Gastroesophageal sphincter (tissue), 4 donors: ENCODE measurements around the gene NET1. TPM values are rescaled to one million over a fixed set of nuclear protein-coding genes. Genes with fewer than 3 reads are reported as not detected.

Experiments
- ATAC-seq: fragments of 150-250 bp; one replicate; pipeline ENCODE4 v1.9.1; 2016; ENCODE audit warnings: mild to moderate bottlenecking, moderate library complexity
- H3K27ac ChIP-seq, 4 donors: fragments of 200-600 bp; sonication (generic) in 3 of 4; 1 replicate in 3 of 4; 2 replicates in 1 of 4; pipeline ENCODE4 v1.5.1; 2016 to 2019
- H3K27me3 ChIP-seq: fragments of 200-600 bp; sonication (generic); one replicate; pipeline ENCODE4 v1.5.1; 2019
- H3K36me3 ChIP-seq, 2 donors: fragments of 200-600 bp; sonication (generic); one replicate each; pipeline ENCODE4 v1.5.1; 2019; ENCODE audit warnings: control low read depth in 1 of 2
- H3K4me1 ChIP-seq, 3 donors: fragments of 200-600 bp; sonication (generic); 1 replicate in 2 of 3; 2 replicates in 1 of 3; pipeline ENCODE4 v1.5.1; 2016 to 2019; ENCODE audit warnings: control low read depth in 2 of 3
- H3K4me3 ChIP-seq, 2 donors: fragments of 200-600 bp; sonication (generic); one replicate each; pipeline ENCODE4 v1.5.1; 2019; ENCODE audit warnings: mild to moderate bottlenecking in 1 of 2, moderate library complexity in 1 of 2
- H3K9me3 ChIP-seq, 3 donors: fragments of 200-600 bp; sonication (generic); one replicate each; pipeline ENCODE4 v1.5.1; 2017 to 2019; ENCODE audit warnings: control low read depth in 2 of 3
- EP300 ChIP-seq: sonication (generic); formaldehyde crosslinking; IDR thresholded peaks from one replicate; pipeline ENCODE4 v1.6.1; 2017; ENCODE audit warnings: antibody characterized with exemption, mild to moderate bottlenecking
- POLR2A ChIP-seq, 2 donors: fragments of 450-650 bp; IDR thresholded peaks; one replicate each; pipeline ENCODE4 v1.6.1; 2017; ENCODE audit warnings: antibody characterized with exemption in 2 of 2, mild to moderate bottlenecking in 2 of 2, moderate library complexity in 1 of 2
- POLR2AphosphoS5 ChIP-seq: sonication (generic); formaldehyde crosslinking; IDR thresholded peaks from one replicate; pipeline ENCODE4 v1.6.1; 2017; ENCODE audit warnings: antibody characterized with exemption
- WGBS, 2 donors: methylation state at CpG; one replicate each; pipeline ENCODE4 v1.1.5; 2018; ENCODE audit warnings: low coverage in 1 of 2; 5-methylcytosine and 5-hydroxymethylcytosine counted together
- total RNA-seq, 4 donors: library from RNA; depleted of rRNA; stranded (reverse); fragments of >200 nt; gene quantifications; one replicate each; pipeline ENCODE4 v1.1.0, GENCODE V29; 2016
- TF ChIP-seq, protein P1 (sequence below), 4 experiments: fragments of 200-600 bp in 2 of 4; fragments of 450-650 bp in 2 of 4; sonication (generic) in 1 of 4; IDR thresholded peaks; one replicate each; pipeline ENCODE4 v1.5.1; 2017 to 2019; ENCODE audit warnings: antibody characterized with exemption in 4 of 4, mild to moderate bottlenecking in 2 of 4, moderate library complexity in 2 of 4

Gene NET1
- total RNA-seq, 4 donors from 2014 or later: 288 to 401 (median 343) TPM

DNA sequence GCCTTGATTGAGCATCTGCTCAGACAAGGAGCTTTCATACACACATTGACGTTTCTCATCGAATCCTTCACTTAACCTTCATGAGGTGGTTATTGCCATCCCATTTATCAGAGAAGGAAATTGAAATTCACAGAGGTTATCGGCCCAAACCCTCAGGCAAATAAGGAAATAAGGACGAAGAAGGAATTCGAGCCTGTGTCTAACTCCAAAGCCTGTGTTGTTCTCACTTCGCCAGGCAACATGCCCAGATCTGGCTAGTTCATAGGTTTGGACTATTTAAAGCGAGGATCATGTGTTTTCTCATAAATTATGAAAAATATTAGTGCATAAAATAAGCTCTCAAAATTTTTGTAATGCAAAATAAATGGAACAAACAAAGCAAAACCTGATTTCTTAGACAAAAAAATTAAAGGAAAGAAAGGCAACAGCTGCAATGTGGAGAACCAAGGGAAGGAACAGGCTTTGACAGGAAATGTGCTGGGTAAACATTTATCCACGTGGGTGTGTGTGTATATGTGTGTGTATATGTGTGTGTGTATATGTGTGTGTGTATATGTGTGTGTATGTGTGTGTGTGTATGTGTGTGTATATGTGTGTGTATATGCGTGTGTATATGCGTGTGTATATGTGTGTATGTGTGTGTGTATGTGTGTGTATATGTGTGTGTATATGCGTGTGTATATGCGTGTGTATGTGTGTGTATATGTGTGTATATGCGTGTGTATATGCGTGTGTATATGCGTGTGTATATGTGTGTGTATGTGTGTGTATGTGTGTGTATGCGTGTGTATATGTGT lies 42.8 kb upstream of the NET1 start:
- Histone ChIP-seq H3K4me3 (no peak overlapping the region), H3K27me3 (peaks cover 12% of the 10 kb centered on the region), H3K9me3 (no peaks in the 10 kb centered on the region), H3K27ac (no peak overlapping the region), H3K36me3 (no peaks in the 10 kb centered on the region), H3K4me1 (no peaks in the 10 kb centered on the region)
- no peak for TF ChIP-seq POLR2AphosphoS5
- TF ChIP-seq EP300: no peak
- TF ChIP-seq, protein P1, sequence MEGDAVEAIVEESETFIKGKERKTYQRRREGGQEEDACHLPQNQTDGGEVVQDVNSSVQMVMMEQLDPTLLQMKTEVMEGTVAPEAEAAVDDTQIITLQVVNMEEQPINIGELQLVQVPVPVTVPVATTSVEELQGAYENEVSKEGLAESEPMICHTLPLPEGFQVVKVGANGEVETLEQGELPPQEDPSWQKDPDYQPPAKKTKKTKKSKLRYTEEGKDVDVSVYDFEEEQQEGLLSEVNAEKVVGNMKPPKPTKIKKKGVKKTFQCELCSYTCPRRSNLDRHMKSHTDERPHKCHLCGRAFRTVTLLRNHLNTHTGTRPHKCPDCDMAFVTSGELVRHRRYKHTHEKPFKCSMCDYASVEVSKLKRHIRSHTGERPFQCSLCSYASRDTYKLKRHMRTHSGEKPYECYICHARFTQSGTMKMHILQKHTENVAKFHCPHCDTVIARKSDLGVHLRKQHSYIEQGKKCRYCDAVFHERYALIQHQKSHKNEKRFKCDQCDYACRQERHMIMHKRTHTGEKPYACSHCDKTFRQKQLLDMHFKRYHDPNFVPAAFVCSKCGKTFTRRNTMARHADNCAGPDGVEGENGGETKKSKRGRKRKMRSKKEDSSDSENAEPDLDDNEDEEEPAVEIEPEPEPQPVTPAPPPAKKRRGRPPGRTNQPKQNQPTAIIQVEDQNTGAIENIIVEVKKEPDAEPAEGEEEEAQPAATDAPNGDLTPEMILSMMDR (IDR thresholded peaks at IDR 0.05): no peak
- no peak for TF ChIP-seq POLR2A (IDR thresholded peaks at IDR 0.05)
- WGBS, 2 donors: 53 to 78% methylated on average over 7 to 13 of the region's 16 CpGs
- ATAC-seq: no peak

DNA sequence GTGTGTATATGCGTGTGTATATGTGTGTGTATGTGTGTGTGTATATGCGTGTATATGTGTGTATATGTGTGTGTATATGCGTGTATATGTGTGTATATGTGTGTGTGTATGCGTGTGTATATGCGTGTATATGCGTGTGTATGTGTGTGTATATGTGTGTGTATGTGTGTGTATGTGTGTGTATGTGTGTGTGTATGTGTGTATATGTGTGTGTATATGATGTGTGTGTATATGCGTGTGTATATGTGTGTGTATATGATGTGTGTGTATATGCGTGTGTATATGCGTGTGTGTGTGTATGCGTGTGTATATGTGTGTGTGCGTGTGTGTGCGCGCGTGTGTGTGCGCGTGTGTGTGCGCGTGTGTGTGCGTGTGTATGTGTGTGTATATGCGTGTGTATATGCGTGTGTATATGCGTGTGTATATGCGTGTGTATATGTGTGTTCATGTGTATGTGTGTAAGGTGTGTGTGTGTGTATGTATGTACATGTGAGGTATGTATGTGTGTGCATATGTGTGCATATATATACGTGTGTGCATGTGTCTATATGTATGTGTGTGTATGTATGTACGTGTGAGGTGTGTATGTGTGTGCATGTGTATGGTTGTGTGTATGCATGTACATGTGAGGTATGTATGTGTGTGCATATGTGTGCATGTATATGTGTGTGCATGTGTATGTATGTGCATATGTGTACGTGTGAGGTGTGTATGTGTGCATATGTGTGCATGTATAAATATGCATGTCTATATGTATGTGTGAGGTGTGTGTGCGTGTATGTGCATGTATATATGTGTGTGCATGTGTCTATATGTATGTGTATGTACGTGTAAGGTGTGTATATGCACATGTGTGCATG lies 41.6 kb upstream of the NET1 start:
- Histone ChIP-seq H3K4me3 (no peak overlapping the region), H3K27me3 (peaks cover 1% of the 10 kb centered on the region), H3K4me1 (no peaks in the 10 kb centered on the region), H3K36me3 (no peaks in the 10 kb centered on the region), H3K27ac (no peak overlapping the region), H3K9me3 (no peaks in the 10 kb centered on the region)
- TF ChIP-seq POLR2AphosphoS5 (no peak), POLR2A (IDR thresholded peaks at IDR 0.05) (no peak), EP300 (no peak)
- TF ChIP-seq, protein P1 (IDR thresholded peaks at IDR 0.05): no peak
- WGBS, 2 donors: 60 to 83% methylated on average over 21 to 28 of the region's 28 CpGs
- no peak for ATAC-seq

DNA sequence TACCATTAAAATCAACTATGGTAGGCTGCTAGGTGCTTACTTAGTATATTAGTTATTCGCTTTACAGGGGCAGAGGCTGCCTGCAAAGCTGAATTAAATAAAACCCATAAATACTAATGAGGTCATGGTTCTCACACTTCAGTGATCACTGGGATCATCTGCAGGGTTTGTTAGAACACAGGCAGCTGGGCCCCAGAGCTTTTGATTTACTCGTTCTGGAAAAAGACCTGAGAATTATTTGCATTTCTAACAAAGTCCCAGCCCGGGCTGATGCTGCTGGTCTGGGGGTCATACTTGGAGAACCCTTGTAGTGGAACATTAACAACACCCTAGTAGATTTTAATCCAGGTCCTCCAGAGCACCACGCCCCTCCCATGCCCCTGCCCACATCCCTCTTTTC lies 39.0 kb upstream of the NET1 start:
- H3K27ac ChIP-seq: no peak overlapping the region
- TF ChIP-seq POLR2AphosphoS5: no peak
- no peak for TF ChIP-seq POLR2A (IDR thresholded peaks at IDR 0.05)
- TF ChIP-seq, protein P1 (IDR thresholded peaks at IDR 0.05): no peak
- TF ChIP-seq EP300: no peak
- H3K4me3 ChIP-seq: no peak overlapping the region
- 80 to 83% methylated on average over 3 to 4 of the region's 4 CpGs for WGBS, 2 donors
- H3K9me3 ChIP-seq: no peaks in the 10 kb centered on the region
- no peaks in the 10 kb centered on the region for H3K4me1 ChIP-seq
- H3K27me3 ChIP-seq: no peaks in the 10 kb centered on the region
- no peaks in the 10 kb centered on the region for H3K36me3 ChIP-seq
- no peak for ATAC-seq

DNA sequence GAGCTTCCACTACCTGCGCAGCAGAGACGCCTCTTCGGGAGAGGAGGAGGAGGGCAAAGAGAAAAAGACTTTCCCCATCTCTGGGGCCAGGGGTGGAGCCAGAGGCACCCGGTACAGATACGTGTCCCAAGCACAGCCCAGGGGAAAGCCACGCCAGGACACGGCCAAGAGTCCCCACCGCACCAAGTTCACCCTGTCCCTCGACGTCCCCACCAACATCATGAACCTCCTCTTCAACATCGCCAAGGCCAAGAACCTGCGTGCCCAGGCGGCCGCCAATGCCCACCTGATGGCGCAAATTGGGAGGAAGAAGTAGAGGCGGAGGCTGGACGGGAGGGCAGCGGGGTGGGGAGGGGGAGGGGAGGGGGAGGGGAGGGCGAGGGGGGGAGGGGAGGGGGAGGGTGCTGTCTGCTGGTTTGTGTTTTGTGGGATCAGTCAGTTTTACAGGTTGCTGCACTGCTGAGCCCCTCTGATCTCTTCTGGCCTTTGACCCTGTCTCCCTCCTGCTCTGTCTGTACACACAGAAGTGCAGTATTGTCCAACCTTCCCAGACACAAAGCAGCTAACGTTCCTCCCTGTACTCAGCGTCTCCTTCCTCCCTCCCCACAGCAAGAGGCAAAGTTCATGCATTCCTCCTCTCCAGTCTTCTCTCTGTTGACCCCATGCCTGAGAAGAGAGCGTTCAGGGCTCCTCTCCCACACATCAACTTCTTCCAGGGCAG lies 38.3 kb upstream of the NET1 start:
- H3K27me3 ChIP-seq: no peaks in the 10 kb centered on the region
- TF ChIP-seq POLR2AphosphoS5: no peak
- TF ChIP-seq, protein P1 (IDR thresholded peaks at IDR 0.05): no peak
- no peak for TF ChIP-seq POLR2A (IDR thresholded peaks at IDR 0.05)
- TF ChIP-seq EP300: no peak
- no peaks in the 10 kb centered on the region for H3K9me3 ChIP-seq
- H3K4me3 ChIP-seq: no peak overlapping the region
- 70% methylated on average over 3 of the region's 22 CpGs; no CpG with 5 or more reads in 1 of the 2 donors for WGBS, 2 donors
- H3K27ac ChIP-seq: no peak overlapping the region
- no peaks in the 10 kb centered on the region for H3K36me3 ChIP-seq
- H3K4me1 ChIP-seq: no peaks in the 10 kb centered on the region
- ATAC-seq: no peak
